K562 (cell line): ENCODE data around the gene CD300LG. TPM values are rescaled to one million over a fixed set of nuclear protein-coding genes. Genes with fewer than 3 reads are reported as not detected.

Experiments
- ATAC-seq: fragments of 200-7000 bp; cut with Tn5 transposase; 3 replicates; pipeline ENCODE4 v1.9.1; 2020; ENCODE audit warnings: moderate library complexity
- BruUV-seq: library from RNA; stranded (reverse); fragments of 400-500 nt; replicated peaks from 2 replicates; lab custom pipeline; 2021; lab: Mats Ljungman, UMichigan
- CTCF ChIA-PET: fragments of 300-600 bp; formaldehyde crosslinking; extraction: SDS; loops from one replicate; lab custom pipeline; 2021; ENCODE audit warnings: low intra/inter-chr PET ratio; lab: Yijun Ruan, JAX
- POLR2A ChIA-PET: fragments of 300-600, 350-650 bp; sonication (Branson Sonifier 250); formaldehyde crosslinking; extraction: SDS; loops from one replicate; lab custom pipeline; 2021; ENCODE audit warnings: antibody characterized with exemption, inconsistent platforms; lab: Yijun Ruan, JAX
- DNase-seq, 4 experiments: peaks; one replicate each; pipeline versions ENCODE4 v3.0.0 to v3.0.0-alpha.2; 2011 to 2018; ENCODE audit warnings: low spot score in 3 of 4, mixed read lengths in 3 of 4; ENCODE audit errors: extremely low read depth in 1 of 4
- FAIRE-seq: peaks from 2 replicates; lab custom pipeline; 2011; peaks lifted over from hg19 to GRCh38; lab: Jason Lieb, UNC
- H2AFZ ChIP-seq: 2 replicates; pipeline ENCODE4 v1.6.0; 2011; ENCODE audit warnings: low read depth, low read length, control low read depth, inconsistent platforms
- H3K27ac ChIP-seq: fragments of 200-600 bp; 3 replicates; pipeline ENCODE4 v1.8.0; 2011; ENCODE audit warnings: low read depth, mild to moderate bottlenecking, control low read depth, inconsistent platforms, low read length, moderate library complexity, mixed read lengths; ENCODE audit errors: extremely low read depth
- H3K27me3 ChIP-seq, 2 experiments: fragments of 300-600 bp in 1 of 2; 2 replicates in 1 of 2; 3 replicates in 1 of 2; pipeline versions ENCODE4 v1.6.0 to v1.8.0; 2011; ENCODE audit warnings: inconsistent platforms in 2 of 2, low read length in 2 of 2, mild to moderate bottlenecking in 1 of 2, mixed read lengths in 1 of 2, moderate library complexity in 1 of 2; ENCODE audit not compliant: control insufficient read depth in 2 of 2, insufficient read depth in 2 of 2
- H3K36me3 ChIP-seq: fragments of 300-600 bp; 3 replicates; pipeline ENCODE4 v1.8.0; 2011; ENCODE audit warnings: mild to moderate bottlenecking, low read length, inconsistent platforms; ENCODE audit not compliant: control insufficient read depth, insufficient read depth
- H3K4me1 ChIP-seq, 2 experiments: fragments of 200-600 bp in 1 of 2; replicated peaks in 1 of 2; 2 replicates in 1 of 2; 3 replicates in 1 of 2; pipeline versions ENCODE4 v1.5.1 to v1.8.0; 2011; ENCODE audit warnings: inconsistent platforms in 2 of 2, low read length in 2 of 2, mild to moderate bottlenecking in 1 of 2, mixed read lengths in 1 of 2, moderate library complexity in 1 of 2; ENCODE audit not compliant: control insufficient read depth in 2 of 2, insufficient read depth in 2 of 2
- H3K4me2 ChIP-seq: 2 replicates; pipeline ENCODE4 v1.6.1; 2011; ENCODE audit warnings: low read length, control low read depth, inconsistent platforms, mixed read lengths; ENCODE audit not compliant: insufficient read depth
- H3K4me3 ChIP-seq: fragments of 200-600 bp; sonication (generic), shearing (Covaris generic); 2 replicates; pipeline ENCODE4 v1.5.1; 2016; ENCODE audit warnings: control low read depth, inconsistent platforms
- H3K79me2 ChIP-seq: fragments of 200-600 bp; 3 replicates; pipeline ENCODE4 v1.8.0; 2011; ENCODE audit warnings: low read length, inconsistent platforms; ENCODE audit not compliant: control insufficient read depth, insufficient read depth
- H3K9ac ChIP-seq, 2 experiments: 2 replicates each; pipeline versions ENCODE4 v1.6.0 to v1.6.1; 2011; ENCODE audit warnings: low read depth in 2 of 2, low read length in 2 of 2, control low read depth in 1 of 2, inconsistent platforms in 1 of 2, mild to moderate bottlenecking in 1 of 2, mixed read lengths in 1 of 2; ENCODE audit not compliant: insufficient read depth in 1 of 2
- H3K9me1 ChIP-seq: one replicate; pipeline ENCODE4 v1.6.0; 2011; ENCODE audit warnings: inconsistent platforms, mild to moderate bottlenecking, low read length, moderate library complexity; ENCODE audit not compliant: control insufficient read depth, insufficient read depth
- H3K9me3 ChIP-seq: replicated peaks from 2 replicates; pipeline ENCODE4 v1.5.1; 2011; ENCODE audit warnings: low read depth, low read length, inconsistent platforms; ENCODE audit not compliant: control insufficient read depth, insufficient read depth
- H4K20me1 ChIP-seq: replicated peaks from 2 replicates; pipeline ENCODE4 v1.6.1; 2011; ENCODE audit warnings: low read length, inconsistent platforms, mixed read lengths; ENCODE audit not compliant: control insufficient read depth, insufficient read depth
- ASH1L ChIP-seq: fragments of 450-650 bp; IDR thresholded peaks from 2 replicates; pipeline ENCODE4 v1.6.1; 2018; ENCODE audit warnings: borderline replicate concordance, mild to moderate bottlenecking, low read depth; ENCODE audit not compliant: partially characterized antibody
- ATF1 ChIP-seq, 2 experiments: fragments of 450-650 bp in 1 of 2; IDR thresholded peaks; 2 replicates each; pipeline ENCODE4 v1.6.1; 2016; ENCODE audit warnings: missing compliant biosample characterization in 1 of 2, missing genetic modification characterization in 1 of 2
- ATF4 ChIP-seq: fragments of 450-650 bp; formaldehyde crosslinking; IDR thresholded peaks from 2 replicates; pipeline ENCODE4 v1.4.0; 2022; ENCODE audit warnings: mild to moderate bottlenecking, moderate library complexity
- ELF1 ChIP-seq: fragments of 200-800 bp; sonication (Bioruptor generic); IDR thresholded peaks from 2 replicates; pipeline ENCODE4 v1.6.1; 2016; ENCODE audit warnings: missing genetic modification characterization, missing compliant biosample characterization
- HDAC6 ChIP-seq: IDR thresholded peaks from 2 replicates; pipeline ENCODE4 v1.6.1; 2012; ENCODE audit warnings: low read depth, mild to moderate bottlenecking, control low read depth, inconsistent platforms, low read length, moderate library complexity
- HDAC8 ChIP-seq: fragments of 450-650 bp; IDR thresholded peaks from 2 replicates; pipeline ENCODE4 v1.6.1; 2016; ENCODE audit warnings: mild to moderate bottlenecking, missing genetic modification characterization, moderate library complexity, missing compliant biosample characterization
- L3MBTL2 ChIP-seq: fragments of 450-650 bp; IDR thresholded peaks from 2 replicates; pipeline ENCODE4 v1.6.1; 2016; ENCODE audit warnings: mild to moderate bottlenecking, moderate library complexity
- MAZ ChIP-seq, 2 experiments: fragments of 450-650 bp in 1 of 2; sonication (generic) in 1 of 2; formaldehyde crosslinking; IDR thresholded peaks in 1 of 2; conservative IDR thresholded peaks in 1 of 2; 2 replicates each; pipeline versions ENCODE4 v1.4.0 to v1.5.0; 2020; ENCODE audit warnings: mild to moderate bottlenecking in 1 of 2, missing genetic modification reagents in 1 of 2
- NFYB ChIP-seq: IDR thresholded peaks from 2 replicates; pipeline ENCODE4 v1.6.1; 2011; ENCODE audit warnings: mild to moderate bottlenecking, moderate library complexity; ENCODE audit not compliant: insufficient read length; ENCODE audit errors: extremely low read depth
- PKNOX1 ChIP-seq: fragments of 450-650 bp; IDR thresholded peaks from 2 replicates; pipeline ENCODE4 v1.6.1; 2016
- RBFOX2 ChIP-seq: fragments of 200-400 bp; formaldehyde crosslinking; IDR thresholded peaks from 2 replicates; pipeline ENCODE4 v1.6.1; 2017; ENCODE audit warnings: low read depth, mild to moderate bottlenecking, low read length, moderate library complexity
- SMAD4 ChIP-seq: fragments of 250-450 bp; sonication (Bioruptor Pico); conservative IDR thresholded peaks from 2 replicates; pipeline ENCODE4 v1.8.0; 2021; ENCODE audit warnings: inconsistent platforms, mild to moderate bottlenecking, moderate library complexity
- TFAP4 ChIP-seq: sonication (generic); formaldehyde crosslinking; IDR thresholded peaks from 2 replicates; pipeline ENCODE4 v1.8.0; 2022; ENCODE audit warnings: missing genetic modification reagents, mild to moderate bottlenecking, moderate library complexity, borderline replicate concordance
- ZNF23 ChIP-seq: fragments of 250-450 bp; sonication (Bioruptor Pico); IDR thresholded peaks from 2 replicates; pipeline ENCODE4 v1.4.0; 2020; ENCODE audit warnings: mild to moderate bottlenecking
- WGBS: fragments of 100-300 bp; shearing (Covaris generic); methylation state at CpG from one replicate; pipeline ENCODE4 v1.1.6; 2016; ENCODE audit warnings: low coverage, mixed read lengths; ENCODE audit not compliant: insufficient coverage; ENCODE audit errors: missing lambda C conversion rate; 5-methylcytosine and 5-hydroxymethylcytosine counted together
- in situ Hi-C: fragments of 300-500 bp; cut with MboI; formaldehyde crosslinking; loops from 4 replicates; pipeline ENCODE4 v1.15.0; 2018; ENCODE audit warnings: inconsistent platforms, mixed read lengths
- intact Hi-C: fragments of 100-400 bp; cut with micrococcal nuclease; formaldehyde crosslinking; loops from 2 replicates; pipeline ENCODE4 v1.14.2; 2022
- polyA plus RNA-seq, 8 experiments: library from polyadenylated mRNA; depleted of rRNA in 4 of 8; stranded (reverse) in 5 of 8; unstranded in 3 of 8; fragments of >200 nt; fragmentation: Nextera tagmentation in 2 of 8; fragmentation: Illumina TruSeq in 1 of 8; extraction: Ambion mirVana in 2 of 8; extraction: Trizol in 1 of 8; gene quantifications; 2 replicates each; pipeline versions ENCODE4 v1.2.1 to v1.2.3, GENCODE V29; 2011 to 2014; ENCODE audit warnings: inconsistent platforms in 1 of 8, missing spikeins in 1 of 8
- total RNA-seq, 7 experiments: library from RNA; depleted of rRNA in 6 of 7; stranded (reverse); fragments of >200 nt in 6 of 7; fragmentation: Illumina TruSeq in 2 of 7; extraction: Trizol in 2 of 7; gene quantifications; 2 replicates each; pipeline versions ENCODE4 v1.2.1 to v1.2.3, GENCODE V29; 2011 to 2021; ENCODE audit warnings: low replicate concordance in 1 of 7

CD300LG gene
- total and polyA plus RNA-seq, 9 of the 15 experiments (the other 6 are each of a cell fraction or from before 2014, with no cell fraction given): not detected

GRCh38 chr17:43898446-43898845 is 51.5 kb downstream of the CD300LG start (continued):
- TF ChIP-seq ATF4 (CRISPR knock-in tag): no peak
- TF ChIP-seq ASH1L: no peak
- no peak for TF ChIP-seq HDAC8 (tag)
- no peak for TF ChIP-seq HDAC6
- TF ChIP-seq ZNF23 (CRISPR knock-in tag): no peak

GRCh38 chr17:43900183-43900857 is 53.3 kb downstream of the CD300LG start:
- H3K4me3 ChIP-seq: peak overlapping the region; percentile 28
- peaks cover 0 to 36% of the 10 kb centered on the region in 2 experiments; a peak in 3 of 5 replicates for H3K27me3 ChIP-seq
- peak; percentile 86 to 100 (median 100) for DNase-seq
- peak overlapping the region in 1 of 2 experiments; percentile 46; a peak in 2 of 4 replicates for H3K9ac ChIP-seq
- FAIRE-seq: peak; percentile 82
- intact Hi-C loops: no loop called here
- H2AFZ ChIP-seq: peak overlapping the region; percentile 65
- peaks cover 4 to 12% of the 10 kb centered on the region in 2 experiments; a peak in 3 of 5 replicates for H3K4me1 ChIP-seq
- ChIA-PET POLR2A (interaction anchor here (0.7 to 1.1 kb wide), 2 partner anchors 22 to 340 kb away, joined by 3 to 4 read pairs; no protein-coding TSS in a partner anchor), CTCF (no interaction called here)
- H3K36me3 ChIP-seq: no peaks in the 10 kb centered on the region
- peaks cover 4% of the 10 kb centered on the region for H3K9me1 ChIP-seq
- H3K4me2 ChIP-seq: peak overlapping the region; percentile 68
- BruUV-seq: no TSS peak
- in situ Hi-C loops: no loop called here
- no peaks in the 10 kb centered on the region for H3K9me3 ChIP-seq
- no peaks in the 10 kb centered on the region for H3K79me2 ChIP-seq
- H4K20me1 ChIP-seq: 0 out of 2 replicates have a peak, but pooled peaks cover 3% of the 10 kb centered on the region
- peak; percentile 100 for ATAC-seq
- WGBS: 1% methylated on average over 27 of the region's 31 CpGs
- no peak overlapping the region for H3K27ac ChIP-seq
- TF ChIP-seq PKNOX1 (peak; percentile 79), MAZ (CRISPR knock-in tag; conservative IDR thresholded peaks at IDR 0.05 in 1 of 2, IDR thresholded peaks at IDR 0.05 in 1 of 2) (no peak), TFAP4 (CRISPR knock-in tag) (peak; percentile 43; the same call in 1 of the 2 replicates), RBFOX2 (0 out of 2 replicates have a peak, but pooled peaks have one; percentile 22), ATF1 (CRISPR knock-in tag; IDR thresholded peaks at IDR 0.05) (no peak), ATF1 (tag; IDR thresholded peaks at IDR 0.05) (peak; percentile 31; the same call in 1 of the 2 replicates), L3MBTL2 (peak; percentile 82), NFYB (peak; percentile 94), ELF1 (no peak), SMAD4 (CRISPR knock-in tag) (no peak)
